ENCODE results near the gene KIF13A. TPM values are rescaled to one million over a fixed set of nuclear protein-coding genes. Genes with fewer than 3 reads are reported as not detected.

KIF13A gene
- total RNA-seq, 4 donors from 2014 or later, result 36.3 to 47.5 (median 38.1) TPM

GRCh38 chr6:17851720-17852161 is 135.7 kb downstream of the KIF13A start:
- Histone ChIP-seq H3K27ac (peak overlapping the region in 3 of 4 donors; percentile 21 to 38 (median 36)), H3K27me3 (no peaks in the 10 kb centered on the region), H3K4me1 (peaks cover 0 to 5% (median 0%) of the 10 kb centered on the region in 4 donors), H3K9me3 (no peaks in the 10 kb centered on the region), H3K36me3 (peaks cover 0 to 32% (median 4%) of the 10 kb centered on the region in 4 donors), H3K4me3 (no peak overlapping the region)
- 36 to 69% methylated on average over 2 to 4 of the region's 4 CpGs for WGBS, 2 donors (ENCODE audit: low coverage in 1 of 2)
- TF ChIP-seq POLR2AphosphoS5 (IDR thresholded peaks at IDR 0.05) (peak in 1 of 3 donors; percentile 13), POLR2A (IDR thresholded peaks at IDR 0.05) (no peak), CTCF (IDR thresholded peaks at IDR 0.05) (no peak), EP300 (IDR thresholded peaks at IDR 0.05; ENCODE audit: low read depth) (no peak)
- in situ Hi-C loops (cut with MboI; ENCODE audit: low pct_ligation_motif_present in 1 of 4, low pct_unique_long_range_greater_than_20kb in 1 of 4, low sequenced_read_pairs in 3 of 4) (no loop called here), intact Hi-C loops (cut with DNase I; ENCODE audit: low total_unique reads) (no loop called here)
- DNase-seq, result no peak

GRCh38 chr6:17851001-17851719 is 136.3 kb downstream of the KIF13A start:
- H3K27ac ChIP-seq, result peak overlapping the region in 3 of 4 donors; percentile 21 to 38 (median 36)
- DNase-seq, result no peak
- H3K4me3 ChIP-seq, result no peak overlapping the region
- no peaks in the 10 kb centered on the region for H3K27me3 ChIP-seq
- peaks cover 0 to 5% (median 0%) of the 10 kb centered on the region in 4 donors for H3K4me1 ChIP-seq
- peaks cover 0 to 32% (median 4%) of the 10 kb centered on the region in 4 donors for H3K36me3 ChIP-seq
- no peaks in the 10 kb centered on the region for H3K9me3 ChIP-seq
- 53 to 81% methylated on average over 3 of the region's 3 CpGs for WGBS, 2 donors (ENCODE audit: low coverage in 1 of 2)
- intact Hi-C loops (cut with DNase I; ENCODE audit: low total_unique reads), result no loop called here
- TF ChIP-seq POLR2AphosphoS5 (IDR thresholded peaks at IDR 0.05), result no peak
- TF ChIP-seq EP300 (IDR thresholded peaks at IDR 0.05; ENCODE audit: low read depth), result no peak
- no peak for TF ChIP-seq POLR2A (IDR thresholded peaks at IDR 0.05)
- no peak for TF ChIP-seq CTCF (IDR thresholded peaks at IDR 0.05)
- in situ Hi-C loops (cut with MboI; ENCODE audit: low pct_ligation_motif_present in 1 of 4, low pct_unique_long_range_greater_than_20kb in 1 of 4, low sequenced_read_pairs in 3 of 4), result no loop called here

- Histone ChIP-seq H3K27me3 (no peaks in the 10 kb centered on the region), H3K36me3 (peaks cover 0 to 32% (median 4%) of the 10 kb centered on the region in 4 donors), H3K9me3 (no peaks in the 10 kb centered on the region), H3K4me1 (peaks cover 0 to 5% (median 0%) of the 10 kb centered on the region in 4 donors), H3K4me3 (no peak overlapping the region), H3K27ac (no peak overlapping the region)
- intact Hi-C loops (cut with DNase I; ENCODE audit: low total_unique reads), result no loop called here
- in situ Hi-C loops (cut with MboI; ENCODE audit: low pct_ligation_motif_present in 1 of 4, low pct_unique_long_range_greater_than_20kb in 1 of 4, low sequenced_read_pairs in 3 of 4), result no loop called here
- 95 to 98% methylated on average over 5 of the region's 5 CpGs for WGBS, 2 donors (ENCODE audit: low coverage in 1 of 2)
- TF ChIP-seq POLR2AphosphoS5 (IDR thresholded peaks at IDR 0.05), result no peak
- TF ChIP-seq CTCF (IDR thresholded peaks at IDR 0.05), result no peak
- TF ChIP-seq POLR2A (IDR thresholded peaks at IDR 0.05), result no peak
- no peak for TF ChIP-seq EP300 (IDR thresholded peaks at IDR 0.05; ENCODE audit: low read depth)
- no peak for DNase-seq
These were observed 137.2 kb downstream of the KIF13A start for GRCh38 chr6:17850281-17850680.

GRCh38 chr6:17847203-17847760 is 140.2 kb downstream of the KIF13A start:
- TF ChIP-seq CTCF (IDR thresholded peaks at IDR 0.05) (no peak), POLR2A (IDR thresholded peaks at IDR 0.05) (no peak), EP300 (IDR thresholded peaks at IDR 0.05; ENCODE audit: low read depth) (no peak), POLR2AphosphoS5 (IDR thresholded peaks at IDR 0.05) (no peak)
- in situ Hi-C loops (cut with MboI; ENCODE audit: low pct_ligation_motif_present in 1 of 4, low pct_unique_long_range_greater_than_20kb in 1 of 4, low sequenced_read_pairs in 3 of 4), result loop anchor here (10.0 to 25.0 kb wide), 2 partner anchors 265 to 278 kb away; partner anchors contain the start of gene NHLRC1 (in 4 of the 4)
- no peaks in the 10 kb centered on the region for H3K27me3 ChIP-seq
- H3K36me3 ChIP-seq, result peaks cover 0 to 32% (median 4%) of the 10 kb centered on the region in 4 donors
- H3K4me3 ChIP-seq, result no peak overlapping the region
- no peaks in the 10 kb centered on the region for H3K9me3 ChIP-seq
- 84 to 86% methylated on average over 3 to 4 of the region's 4 CpGs for WGBS, 2 donors (ENCODE audit: low coverage in 1 of 2)
- H3K27ac ChIP-seq, result no peak overlapping the region
- intact Hi-C loops (cut with DNase I; ENCODE audit: low total_unique reads), result loop anchor here (10.0 kb wide), 1 partner anchor 278 kb away; the partner anchor contains the start of gene NHLRC1
- H3K4me1 ChIP-seq, result peaks cover 0 to 21% (median 4%) of the 10 kb centered on the region in 4 donors
- DNase-seq, result no peak
